HepG2 (cell line): ENCODE data around the gene RBM44.
"Not testable (repeated sequence)": the region's sequence is repeated elsewhere in the genome, so short reads cannot be mapped to it uniquely, and the experiment has no call there.

Source experiments
- FOXA1 ChIP-seq, 2 experiments: fragments of 450-650 bp in 1 of 2; sonication (generic) in 1 of 2; formaldehyde crosslinking in 1 of 2; IDR thresholded peaks; 2 replicates each; pipeline versions ENCODE4 v1.4.0 to v1.6.1; 2016 to 2020; ENCODE audit warnings: missing genetic modification reagents in 1 of 2
- HCFC1 ChIP-seq: fragments of 150-350 bp; IDR thresholded peaks from 2 replicates; pipeline ENCODE4 v1.6.1; 2014; ENCODE audit warnings: low read depth, low read length
- MTF1 ChIP-seq: sonication (generic); formaldehyde crosslinking; IDR thresholded peaks from 2 replicates; pipeline ENCODE4 v1.5.0; 2020; ENCODE audit warnings: missing genetic modification reagents
- SRSF4 ChIP-seq: fragments of 200-400 bp; formaldehyde crosslinking; IDR thresholded peaks from one replicate; pipeline ENCODE4 v1.6.1; 2018; ENCODE audit warnings: mild to moderate bottlenecking, low read depth, low read length, moderate library complexity; ENCODE audit not compliant: poor library complexity, severe bottlenecking
- ZBTB8A ChIP-seq: sonication (generic); formaldehyde crosslinking; IDR thresholded peaks from 2 replicates; pipeline ENCODE4 v1.4.0; 2020; ENCODE audit warnings: mild to moderate bottlenecking, low read depth, missing genetic modification reagents, borderline replicate concordance
- TF ChIP-seq, protein P1 (sequence below): conservative IDR thresholded peaks from 2 replicates; pipeline ENCODE4 v1.6.1; 2018; ENCODE audit warnings: missing genetic modification reagents

DNA sequence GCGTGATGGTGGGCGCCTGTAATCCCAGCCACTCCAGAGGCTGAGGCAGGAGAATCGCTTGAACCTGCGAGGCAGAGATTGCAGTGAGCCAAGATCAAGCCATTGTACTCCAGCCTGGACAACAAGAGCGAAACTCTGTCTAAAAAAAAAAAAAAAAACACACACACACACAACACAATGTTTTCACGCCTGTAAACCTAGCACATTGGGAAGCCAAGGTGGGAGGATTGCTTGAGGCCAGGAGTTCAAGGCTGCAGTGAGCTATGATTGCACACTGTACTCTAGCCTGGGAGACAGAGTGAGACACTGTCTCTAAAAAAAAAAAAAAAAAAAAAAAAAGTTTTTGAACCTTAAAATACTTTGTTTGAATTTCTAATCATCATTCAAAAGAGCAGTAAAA, 33.5 kb upstream of the RBM44 start:
- not testable (repeated sequence) for TF ChIP-seq HCFC1; ZBTB8A (CRISPR knock-in tag); SRSF4; FOXA1 (IDR thresholded peaks at IDR 0.05); FOXA1 (CRISPR knock-in tag; IDR thresholded peaks at IDR 0.05); MTF1 (CRISPR knock-in tag)
- TF ChIP-seq, protein P1, sequence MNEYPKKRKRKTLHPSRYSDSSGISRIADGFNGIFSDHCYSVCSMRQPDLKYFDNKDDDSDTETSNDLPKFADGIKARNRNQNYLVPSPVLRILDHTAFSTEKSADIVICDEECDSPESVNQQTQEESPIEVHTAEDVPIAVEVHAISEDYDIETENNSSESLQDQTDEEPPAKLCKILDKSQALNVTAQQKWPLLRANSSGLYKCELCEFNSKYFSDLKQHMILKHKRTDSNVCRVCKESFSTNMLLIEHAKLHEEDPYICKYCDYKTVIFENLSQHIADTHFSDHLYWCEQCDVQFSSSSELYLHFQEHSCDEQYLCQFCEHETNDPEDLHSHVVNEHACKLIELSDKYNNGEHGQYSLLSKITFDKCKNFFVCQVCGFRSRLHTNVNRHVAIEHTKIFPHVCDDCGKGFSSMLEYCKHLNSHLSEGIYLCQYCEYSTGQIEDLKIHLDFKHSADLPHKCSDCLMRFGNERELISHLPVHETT (CRISPR knock-in tag), result not testable (repeated sequence)
